PC-3 (cell line): ENCODE data around the gene GSTK1. TPM values are rescaled to one million over a fixed set of nuclear protein-coding genes. Genes with fewer than 3 reads are reported as not detected.
A peak's percentile ranks its signal among the peaks of the same experiment; 100 is the strongest.

ENCODE experiments used
- ATAC-seq: fragments of 200-7000 bp; cut with Tn5 transposase; 2 replicates; pipeline ENCODE4 v1.9.1; 2020; ENCODE audit warnings: mild to moderate bottlenecking, moderate library complexity
- BruUV-seq: library from RNA; stranded (reverse); fragments of 400-500 nt; replicated peaks from 2 replicates; lab custom pipeline; 2021; lab: Mats Ljungman, UMichigan
- CTCF ChIA-PET: fragments of 300-600 bp; sonication (Branson Sonifier 250); formaldehyde crosslinking; loops from one replicate; lab custom pipeline; 2022; ENCODE audit warnings: antibody characterized with exemption; lab: Charles Lee
- POLR2A ChIA-PET: fragments of 300-600 bp; sonication (Branson Sonifier 250); formaldehyde crosslinking; loops from one replicate; lab custom pipeline; 2022; ENCODE audit warnings: antibody characterized with exemption; ENCODE audit not compliant: unreplicated experiment; lab: Charles Lee
- DNase-seq: peaks from one replicate; pipeline ENCODE4 v3.0.0-alpha.2; 2015
- H2AFZ ChIP-seq: fragments of 300-600 bp; sonication (generic); 2 replicates; pipeline ENCODE4 v1.6.0; 2016; ENCODE audit warnings: antibody characterized with exemption, low read length
- H3F3A ChIP-seq: fragments of 300-600 bp; sonication (generic); one replicate; pipeline ENCODE4 v1.6.0; 2017; ENCODE audit warnings: antibody characterized with exemption, low read length, control low read depth, mild to moderate bottlenecking; ENCODE audit not compliant: unreplicated experiment
- H3K27ac ChIP-seq: fragments of 300-600 bp; sonication (generic); 2 replicates; pipeline ENCODE4 v1.5.1; 2016; ENCODE audit warnings: mild to moderate bottlenecking, low read length
- H3K27me3 ChIP-seq: fragments of 300-600 bp; sonication (generic); 2 replicates; pipeline ENCODE4 v1.6.1; 2016; ENCODE audit warnings: low read length, mixed read lengths
- H3K36me3 ChIP-seq: fragments of 300-600 bp; sonication (generic); 2 replicates; pipeline ENCODE4 v1.6.1; 2016; ENCODE audit warnings: low read depth, mixed run types, low read length, mixed read lengths
- H3K4me1 ChIP-seq: fragments of 300-600 bp; sonication (generic); 2 replicates; pipeline ENCODE4 v1.5.1; 2016; ENCODE audit warnings: low read length; ENCODE audit not compliant: insufficient read depth
- H3K4me2 ChIP-seq: fragments of 300-600 bp; sonication (generic); 2 replicates; pipeline ENCODE4 v1.6.0; 2016; ENCODE audit warnings: low read length
- H3K4me3 ChIP-seq: fragments of 300-600 bp; sonication (generic); 2 replicates; pipeline ENCODE4 v1.5.1; 2016; ENCODE audit warnings: mild to moderate bottlenecking, low read length, mixed read lengths
- H3K79me2 ChIP-seq: fragments of 300-600 bp; sonication (generic); 2 replicates; pipeline ENCODE4 v1.6.1; 2017; ENCODE audit warnings: low read length, mixed read lengths
- H3K9ac ChIP-seq: fragments of 300-600 bp; sonication (generic); 2 replicates; pipeline ENCODE4 v1.6.0; 2016; ENCODE audit warnings: mild to moderate bottlenecking, low read length
- H3K9me2 ChIP-seq: fragments of 300-600 bp; sonication (generic); replicated peaks from 2 replicates; pipeline ENCODE4 v1.6.1; 2016; ENCODE audit warnings: mixed run types, low read length, mixed read lengths
- H3K9me3 ChIP-seq: fragments of 300-600 bp; sonication (generic); 2 replicates; pipeline ENCODE4 v1.6.1; 2016; ENCODE audit warnings: low read length, mixed read lengths
- H4K20me1 ChIP-seq: fragments of 300-600 bp; sonication (generic); 2 replicates; pipeline ENCODE4 v1.6.1; 2016; ENCODE audit warnings: low read length, mixed read lengths
- EZH2 ChIP-seq: fragments of 300-600 bp; sonication (generic); IDR thresholded peaks from one replicate; pipeline ENCODE4 v1.6.1; 2017; ENCODE audit warnings: antibody characterized with exemption, mild to moderate bottlenecking, low read length; ENCODE audit not compliant: unreplicated experiment
- EZH2phosphoT487 ChIP-seq: fragments of 300-600 bp; sonication (generic); IDR thresholded peaks from 2 replicates; pipeline ENCODE4 v1.6.1; 2018; ENCODE audit warnings: mild to moderate bottlenecking, antibody characterized with exemption, low read length, borderline replicate concordance
- intact Hi-C: fragments of 100-400 bp; cut with micrococcal nuclease; formaldehyde crosslinking; loops from 2 replicates; pipeline ENCODE4 v1.9.0; 2023
- total RNA-seq: library from RNA; depleted of rRNA; stranded (reverse); fragments of >200 nt; gene quantifications from 2 replicates; pipeline ENCODE4 v1.2.3, GENCODE V29; 2014
- TF ChIP-seq, protein P1 (sequence below): fragments of 300-600 bp; sonication (generic); conservative IDR thresholded peaks from 2 replicates; pipeline ENCODE4 v1.5.1; 2017; ENCODE audit warnings: antibody characterized with exemption, low read depth, mild to moderate bottlenecking, low read length

GSTK1 gene
- total RNA-seq, 1 experiment from 2014 or later = 111 TPM

- Histone ChIP-seq H3K27me3 (no peaks in the 10 kb centered on the region), H3K9ac (peak overlapping the region; percentile 28), H3K4me1 (peaks cover 47% of the 10 kb centered on the region), H3K9me2 (no peaks in the 10 kb centered on the region), H4K20me1 (peaks cover 12% of the 10 kb centered on the region), H3F3A (peaks cover 8% of the 10 kb centered on the region), H3K79me2 (peaks cover 27% of the 10 kb centered on the region), H3K36me3 (peaks cover 84% of the 10 kb centered on the region), H3K4me3 (peak overlapping the region; percentile 19; the same call in 1 of the 2 replicates), H3K9me3 (no peaks in the 10 kb centered on the region), H3K27ac (peak overlapping the region; percentile 77), H2AFZ (no peak overlapping the region), H3K4me2 (peak overlapping the region; percentile 58)
- TF ChIP-seq, protein P1, sequence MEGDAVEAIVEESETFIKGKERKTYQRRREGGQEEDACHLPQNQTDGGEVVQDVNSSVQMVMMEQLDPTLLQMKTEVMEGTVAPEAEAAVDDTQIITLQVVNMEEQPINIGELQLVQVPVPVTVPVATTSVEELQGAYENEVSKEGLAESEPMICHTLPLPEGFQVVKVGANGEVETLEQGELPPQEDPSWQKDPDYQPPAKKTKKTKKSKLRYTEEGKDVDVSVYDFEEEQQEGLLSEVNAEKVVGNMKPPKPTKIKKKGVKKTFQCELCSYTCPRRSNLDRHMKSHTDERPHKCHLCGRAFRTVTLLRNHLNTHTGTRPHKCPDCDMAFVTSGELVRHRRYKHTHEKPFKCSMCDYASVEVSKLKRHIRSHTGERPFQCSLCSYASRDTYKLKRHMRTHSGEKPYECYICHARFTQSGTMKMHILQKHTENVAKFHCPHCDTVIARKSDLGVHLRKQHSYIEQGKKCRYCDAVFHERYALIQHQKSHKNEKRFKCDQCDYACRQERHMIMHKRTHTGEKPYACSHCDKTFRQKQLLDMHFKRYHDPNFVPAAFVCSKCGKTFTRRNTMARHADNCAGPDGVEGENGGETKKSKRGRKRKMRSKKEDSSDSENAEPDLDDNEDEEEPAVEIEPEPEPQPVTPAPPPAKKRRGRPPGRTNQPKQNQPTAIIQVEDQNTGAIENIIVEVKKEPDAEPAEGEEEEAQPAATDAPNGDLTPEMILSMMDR = no peak
- no peak for TF ChIP-seq EZH2phosphoT487
- no peak for TF ChIP-seq EZH2
- TSS peak; percentile 1 for BruUV-seq
- ATAC-seq (peak; percentile 87), DNase-seq (peak; percentile 88)
- ChIA-PET CTCF (interaction anchor here (0.5 to 1.3 kb wide), 5 partner anchors 38 to 171 kb away, joined by 3 to 15 read pairs (median 4); partner anchors contain the start of gene GSTK1), POLR2A (interaction anchor here (0.5 to 0.8 kb wide), 7 partner anchors 11 to 143 kb away, joined by 3 to 7 read pairs (median 5); partner anchors contain the start of gene FAM131B)
- intact Hi-C loops = loop anchor here (1.0 kb wide), 4 partner anchors 13 to 61 kb away; partner anchors contain the start of gene CASP2
Measured at GRCh38 chr7:143300959-143301935, 38.0 kb downstream of the GSTK1 start.

GRCh38 chr7:143303733-143304132 is 40.5 kb downstream of the GSTK1 start:
- ATAC-seq (no peak), DNase-seq (no peak)
- intact Hi-C loops = no loop called here
- peaks cover 36% of the 10 kb centered on the region for H3K4me1 ChIP-seq
- H3K27ac ChIP-seq = no peak overlapping the region
- no peak overlapping the region for H2AFZ ChIP-seq
- no peaks in the 10 kb centered on the region for H3K9me3 ChIP-seq
- peaks cover 83% of the 10 kb centered on the region for H3K36me3 ChIP-seq
- CTCF ChIA-PET = no interaction called here
- no peaks in the 10 kb centered on the region for H3K27me3 ChIP-seq
- H4K20me1 ChIP-seq = peaks cover 5% of the 10 kb centered on the region
- no peak overlapping the region for H3K9ac ChIP-seq
- peaks cover 8% of the 10 kb centered on the region for H3F3A ChIP-seq
- H3K4me3 ChIP-seq = no peak overlapping the region
- POLR2A ChIA-PET = no interaction called here
- H3K79me2 ChIP-seq = peaks cover 7% of the 10 kb centered on the region; the same call in 1 of the 2 replicates
- TF ChIP-seq EZH2phosphoT487 = no peak
- no peak for TF ChIP-seq EZH2
- TF ChIP-seq, protein P1 = no peak
- H3K4me2 ChIP-seq = no peak overlapping the region
- no TSS peak for BruUV-seq
- no peaks in the 10 kb centered on the region for H3K9me2 ChIP-seq
